A549 treated with ZK216348 at 1 μM for 4 hours (cell line): Measurements from ENCODE around the gene TRIP4. TPM values are rescaled to one million over a fixed set of nuclear protein-coding genes. Genes with fewer than 3 reads are reported as not detected.

Experiments
- total RNA-seq: library from RNA; stranded (reverse); fragments of 200-300 nt; extraction: Qiagen RNA extraction; gene quantifications from 5 replicates; pipeline ENCODE4 v1.2.3, GENCODE V29; 2022; ENCODE audit warnings: low read depth

The TRIP4 gene
- total RNA-seq, result 24.4 to 36.1 TPM (median 26.6 TPM) in 5 replicates

DNA sequence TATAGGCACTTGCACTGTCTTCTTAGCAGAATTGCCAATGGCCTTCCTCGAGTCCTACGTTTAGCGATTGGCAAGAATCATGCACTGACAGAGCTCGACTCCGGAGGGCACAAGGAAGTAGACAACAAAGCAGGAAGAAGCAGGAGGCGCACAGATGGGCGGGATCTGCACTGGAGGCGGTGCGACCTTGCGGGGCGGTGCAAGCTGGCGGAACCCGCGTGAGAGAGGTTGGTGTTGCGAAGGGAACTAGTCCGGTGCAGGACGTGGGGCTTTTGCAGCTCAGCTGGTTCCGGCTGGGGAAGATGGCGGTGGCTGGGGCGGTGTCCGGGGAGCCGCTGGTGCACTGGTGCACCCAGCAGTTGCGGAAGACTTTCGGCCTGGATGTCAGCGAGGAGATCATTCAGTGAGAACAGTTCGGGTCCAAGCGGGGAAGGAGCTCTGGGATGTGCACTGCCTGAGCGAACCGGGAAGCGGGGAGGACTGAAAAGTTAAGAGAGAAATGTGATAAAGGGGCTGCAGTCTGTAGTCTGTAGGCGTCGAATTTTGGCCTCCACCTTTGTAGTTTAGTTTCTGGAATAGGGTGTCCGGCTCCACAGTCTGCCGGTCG, at the start of gene TRIP4:
Gene TRIP4 (plus strand): TSS at position 275 of the 607 bp plus-strand sequence. CDS start 28 bp downstream, at position 303.

DNA sequence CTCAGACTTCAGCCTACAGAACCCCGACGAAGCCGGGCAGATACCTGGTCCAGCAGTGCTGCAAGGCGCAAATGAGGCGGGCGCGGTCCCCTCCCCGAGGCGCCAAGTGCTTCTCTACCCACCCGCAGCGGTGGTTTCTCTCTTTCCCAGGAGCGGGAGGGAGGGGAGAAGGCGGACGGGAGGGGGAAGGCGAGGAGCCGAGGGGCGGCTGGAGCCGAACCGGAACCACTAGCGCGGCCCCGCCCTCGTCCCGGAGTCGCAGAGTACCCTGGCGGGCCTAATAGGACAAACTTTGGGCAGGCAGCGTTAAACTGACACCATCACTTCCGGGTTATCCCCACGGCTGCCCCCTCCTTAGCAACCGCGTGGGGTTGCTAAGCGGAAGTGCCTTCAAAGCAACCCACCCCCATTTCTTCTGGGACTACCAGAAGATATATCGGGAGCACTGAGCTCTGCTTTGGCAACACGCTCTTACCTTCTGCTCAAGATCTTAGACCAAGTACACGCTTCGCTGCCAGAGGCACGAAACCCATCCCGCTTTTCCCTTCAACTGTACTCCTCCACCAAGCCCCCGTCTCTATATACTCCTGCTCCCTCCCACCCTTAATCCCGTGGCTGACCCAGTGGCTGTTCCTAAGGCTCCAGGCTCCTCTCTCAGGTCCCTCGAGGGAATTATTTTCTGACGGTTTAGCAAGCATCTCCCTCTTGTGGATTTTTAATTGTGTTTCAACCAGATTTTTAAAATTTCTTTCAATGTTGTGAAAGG, 31.5 kb upstream of the TRIP4 start, which contains the start of gene CSNK1G1:
Gene CSNK1G1 (minus strand): TSS at position 230 of the 766 bp plus-strand sequence. CDS start 55,674 bp downstream, outside the sequence.

DNA sequence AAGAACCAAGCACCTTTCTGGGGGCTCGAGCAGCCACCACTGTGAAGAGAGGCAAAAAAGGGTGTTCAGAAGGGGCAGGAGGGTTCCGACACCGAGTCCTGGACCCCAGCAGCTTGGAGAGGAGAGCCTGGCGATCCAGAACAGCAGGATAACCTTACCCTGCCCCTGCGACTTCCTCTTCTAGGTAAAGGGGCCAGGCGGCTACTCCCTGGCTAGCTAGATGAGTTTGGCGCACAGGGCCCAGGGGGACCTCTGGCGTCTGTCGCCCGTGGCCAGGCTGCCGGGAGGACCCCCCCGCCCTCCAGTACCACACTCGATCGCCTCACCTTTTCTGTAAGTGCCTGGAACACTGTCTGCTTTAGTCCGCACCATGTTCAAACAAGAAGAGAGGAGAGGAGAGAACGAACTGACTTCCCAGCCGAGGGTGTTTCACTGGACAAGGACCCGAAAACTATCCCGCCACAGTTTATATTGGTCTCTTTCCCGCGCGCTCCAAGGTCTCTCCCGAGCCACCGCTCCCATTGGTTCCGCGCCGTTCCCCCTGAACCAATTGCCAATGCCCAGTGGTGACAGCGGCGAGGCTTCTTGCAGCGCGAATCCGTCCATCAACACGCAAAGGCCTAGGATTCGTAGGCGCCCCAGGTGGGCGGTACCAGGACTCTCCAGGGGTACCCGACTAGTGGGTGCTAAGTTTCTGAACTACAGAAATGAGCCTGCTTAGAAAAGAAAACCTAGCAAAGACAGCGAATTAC, 6.5 kb upstream of the TRIP4 start, which contains the start of gene PCLAF:
Gene PCLAF (minus strand): TSS at position 442 of the 752 bp plus-strand sequence. CDS start 70 bp downstream, at position 372.

DNA sequence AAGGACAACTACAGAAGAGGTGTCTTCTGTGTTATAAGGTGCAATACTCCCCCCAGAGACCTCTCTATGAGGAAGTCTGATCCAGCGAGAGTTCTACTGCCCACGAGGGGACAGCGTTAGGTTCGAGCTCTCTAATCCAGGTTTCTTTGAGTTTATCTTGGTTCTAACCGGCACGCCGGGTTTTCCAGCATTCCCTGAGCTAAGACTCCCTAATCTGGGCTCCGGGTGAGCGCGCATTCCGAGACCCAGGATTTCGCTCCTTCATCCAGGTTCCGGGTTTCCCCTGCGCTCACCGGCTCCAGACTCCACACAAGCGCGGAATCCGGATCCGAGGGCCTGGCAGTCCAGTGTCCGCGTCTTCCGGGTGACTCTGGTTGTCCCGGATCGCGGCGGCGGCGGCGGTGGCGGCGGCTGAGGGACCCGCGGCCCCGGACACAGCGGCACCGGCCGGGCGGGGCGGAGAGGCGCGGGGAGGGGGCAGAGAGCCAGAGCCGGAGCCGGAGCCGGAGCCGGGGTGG, 72.6 kb downstream of the TRIP4 start, which contains the start of gene ZNF609:
Gene ZNF609 (plus strand): TSS at position 373 of the 518 bp plus-strand sequence. CDS start 38,842 bp downstream, outside the sequence.

Other genes starting within 250 kb of the TRIP4 start
- 0.59 to 1.1 TPM (median 0.78 TPM) in 5 replicates for gene SNX22, start 236.1 kb upstream of the TRIP4 start, total RNA-seq
- gene PPIB, start 224.8 kb upstream of the TRIP4 start, total RNA-seq, result 769 to 846 TPM (median 772 TPM) in 5 replicates
- gene CSNK1G1, start 31.7 kb upstream of the TRIP4 start, total RNA-seq, result 13.8 to 20.3 TPM (median 16.1 TPM) in 5 replicates
- gene PCLAF, start 6.4 kb upstream of the TRIP4 start, total RNA-seq, result 110 to 249 TPM (median 145 TPM) in 5 replicates
- gene ZNF609, start 72.7 kb downstream of the TRIP4 start, total RNA-seq, result 15.7 to 26.5 TPM (median 21.4 TPM) in 5 replicates